Right ventricle myocardium superior (tissue), 1 donor: ENCODE data around the gene FRMPD2. TPM values are rescaled to one million over a fixed set of nuclear protein-coding genes. Genes with fewer than 3 reads are reported as not detected.
A peak's percentile ranks its signal among the peaks of the same experiment; 100 is the strongest.
"Not testable (repeated sequence)": the region's sequence is repeated elsewhere in the genome, so short reads cannot be mapped to it uniquely, and the experiment has no call there.

Experiments
- ATAC-seq: fragments of 200-7000 bp; cut with Tn5 transposase; one replicate; pipeline ENCODE4 v1.9.1; 2020; ENCODE audit warnings: mild to moderate bottlenecking; ENCODE audit not compliant: poor library complexity
- DNase-seq: peaks from one replicate; pipeline ENCODE4 v3.0.0-alpha.2; 2020
- intact Hi-C: fragments of 100-400 bp; cut with DNase I; formaldehyde crosslinking; loops from one replicate; pipeline ENCODE4 v1.11.2; 2022
- total RNA-seq: library from RNA; stranded (reverse); fragmentation: NEBNext Ultra II Directional; extraction: Animal tissue kit (Norgen Biotek cat#: 25700); gene quantifications from one replicate; pipeline ENCODE4 v1.2.1, GENCODE V29; 2021
- donor health status: DM: no; HTN: yes; CAD: no; lungs with severe emphysema.

FRMPD2 gene
- total RNA-seq, 1 donor from 2014 or later: 0.11 TPM

DNA sequence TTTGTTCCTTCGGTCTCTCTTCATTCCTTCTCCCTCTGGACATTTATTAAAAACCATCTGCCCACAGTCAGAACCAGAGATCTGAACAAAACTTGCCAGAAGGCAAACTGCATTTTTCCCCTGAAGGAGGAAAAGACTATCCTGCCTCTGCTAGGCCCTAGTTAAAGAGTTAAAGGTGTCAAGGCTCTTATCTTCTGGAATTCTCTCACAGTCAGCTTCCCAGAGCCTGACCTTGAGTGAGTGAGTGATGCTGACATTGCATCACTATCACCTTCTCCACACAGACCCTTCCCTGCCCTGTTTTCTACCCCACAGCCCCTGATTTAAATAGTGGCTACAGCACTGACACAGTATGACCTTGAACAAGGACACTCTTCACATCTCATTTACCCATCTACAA, 16.4 kb downstream of the FRMPD2 start:
- intact Hi-C loops: no loop called here
- ATAC-seq: no peak
- no peak for DNase-seq

DNA sequence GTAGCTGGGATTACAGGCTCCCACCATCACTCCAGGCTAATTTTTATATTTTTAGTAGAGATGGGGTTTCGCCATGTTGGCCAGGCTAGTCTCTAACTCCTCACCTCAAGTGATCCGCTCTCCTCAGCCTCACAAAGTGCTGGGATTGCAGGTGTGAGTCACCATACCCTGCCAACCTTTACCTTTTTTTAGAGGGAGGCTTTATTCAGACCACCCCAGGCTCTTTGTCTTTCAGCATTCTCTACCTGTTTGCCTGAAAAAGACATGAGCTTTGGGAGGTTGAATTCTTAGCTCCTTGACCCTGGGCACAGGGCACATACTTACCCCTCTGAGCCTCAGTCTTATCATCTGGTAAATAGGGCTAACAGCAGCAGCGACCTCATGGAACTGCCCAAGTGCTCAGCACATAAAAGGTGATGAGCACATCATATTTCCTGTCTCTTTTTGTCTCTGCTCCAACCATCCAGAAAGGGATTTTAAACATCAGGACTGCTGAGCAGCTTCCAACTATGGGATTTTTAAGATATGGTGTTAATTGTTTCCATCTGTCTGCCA, 17.0 kb downstream of the FRMPD2 start:
- intact Hi-C loops: no loop called here
- DNase-seq (no peak), ATAC-seq (no peak)

DNA sequence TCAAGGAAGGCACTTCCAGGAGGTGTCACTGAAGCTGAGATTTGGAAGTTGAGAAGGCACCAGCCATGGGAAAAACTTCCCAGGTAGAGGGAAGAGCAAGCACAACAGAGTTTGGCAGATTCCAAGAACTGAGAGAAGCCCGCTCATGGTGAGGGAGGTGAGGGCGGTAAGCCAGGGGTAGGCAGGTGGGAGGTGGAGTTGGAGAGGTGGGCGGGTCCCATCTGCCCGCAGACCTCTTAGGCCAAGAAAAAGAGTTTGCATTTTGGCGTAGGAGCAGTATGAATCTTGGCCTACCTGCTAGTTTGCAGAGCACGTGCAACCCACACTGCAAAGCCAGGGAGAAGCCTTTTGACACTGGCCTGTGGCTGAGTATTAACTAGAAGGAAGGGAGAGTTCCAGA, 18.8 kb downstream of the FRMPD2 start:
- ATAC-seq (no peak), DNase-seq (no peak)
- intact Hi-C loops: no loop called here

DNA sequence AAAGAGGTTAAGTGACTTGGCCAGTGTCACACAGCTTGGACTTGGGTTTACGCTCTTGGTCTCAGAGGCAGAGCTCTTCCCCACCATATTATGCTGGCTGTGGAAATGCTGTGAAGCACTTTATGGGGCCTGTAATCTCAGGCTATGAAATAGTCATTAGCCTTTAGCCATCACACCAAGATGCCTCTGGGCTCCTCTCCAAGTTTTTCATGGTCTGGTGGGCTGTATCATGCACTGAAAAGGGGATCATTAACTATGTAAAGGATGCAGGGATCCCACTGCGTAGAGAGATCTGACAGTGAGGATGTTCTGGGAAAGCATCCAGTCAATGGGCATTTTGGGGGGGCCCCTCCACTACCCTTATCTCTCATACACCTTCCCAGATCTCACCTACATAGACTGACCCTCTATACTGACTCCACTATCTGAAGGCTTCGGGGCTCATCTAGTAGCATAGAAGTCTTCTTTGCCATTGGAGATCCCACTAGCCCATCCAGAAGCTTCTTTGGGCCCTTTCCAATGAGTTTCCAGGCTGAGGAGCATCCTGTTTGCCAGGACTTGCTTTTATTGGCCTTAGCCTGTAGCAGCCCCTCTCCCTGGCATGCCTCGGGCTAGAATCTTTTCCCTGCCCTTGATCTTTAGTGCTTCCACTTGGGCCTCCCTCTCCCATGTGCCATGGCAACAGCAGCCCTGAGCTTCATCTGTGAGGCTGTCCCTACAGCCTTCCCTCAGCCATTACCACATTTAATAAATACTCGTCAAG, 19.6 kb downstream of the FRMPD2 start:
- intact Hi-C loops: no loop called here
- DNase-seq: no peak
- no peak for ATAC-seq

DNA sequence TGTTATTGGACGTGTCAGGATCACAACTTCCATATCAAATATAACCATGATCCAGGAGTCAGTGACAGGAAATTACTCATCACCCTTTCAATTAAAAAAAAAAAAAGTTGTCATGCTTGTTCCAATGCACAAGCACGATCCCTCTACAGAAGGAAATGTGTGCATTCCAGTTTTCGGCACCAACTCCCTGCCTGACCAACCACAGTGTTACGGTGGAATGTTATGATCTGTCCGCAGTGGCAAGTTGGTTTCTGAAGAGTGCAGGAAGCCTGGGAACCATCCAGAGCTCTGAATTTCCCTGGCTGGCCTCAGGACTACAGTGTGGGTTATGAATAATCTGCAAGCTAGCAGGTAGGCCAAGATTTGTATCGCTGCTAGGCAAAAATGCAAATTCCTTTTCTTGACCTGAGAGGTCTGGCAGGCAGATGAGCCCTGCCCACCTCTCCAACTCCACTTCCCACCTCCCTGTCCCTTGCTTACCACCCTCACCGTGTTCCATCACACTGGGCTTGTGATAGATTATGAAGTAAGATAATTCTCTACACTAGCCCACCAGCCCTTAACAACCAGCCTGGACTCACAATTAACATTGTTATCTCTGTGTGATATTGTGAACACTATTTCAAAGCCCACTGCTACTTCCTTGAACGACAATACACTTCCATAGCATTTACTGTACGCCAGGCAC, 20.4 kb downstream of the FRMPD2 start:
- DNase-seq (no peak), ATAC-seq (peak; percentile 73)
- intact Hi-C loops: no loop called here

GRCh38 chr10:48252354-48252650, 22.2 kb downstream of the FRMPD2 start:
- no peak for ATAC-seq
- DNase-seq: no peak
- intact Hi-C loops: no loop called here

DNA sequence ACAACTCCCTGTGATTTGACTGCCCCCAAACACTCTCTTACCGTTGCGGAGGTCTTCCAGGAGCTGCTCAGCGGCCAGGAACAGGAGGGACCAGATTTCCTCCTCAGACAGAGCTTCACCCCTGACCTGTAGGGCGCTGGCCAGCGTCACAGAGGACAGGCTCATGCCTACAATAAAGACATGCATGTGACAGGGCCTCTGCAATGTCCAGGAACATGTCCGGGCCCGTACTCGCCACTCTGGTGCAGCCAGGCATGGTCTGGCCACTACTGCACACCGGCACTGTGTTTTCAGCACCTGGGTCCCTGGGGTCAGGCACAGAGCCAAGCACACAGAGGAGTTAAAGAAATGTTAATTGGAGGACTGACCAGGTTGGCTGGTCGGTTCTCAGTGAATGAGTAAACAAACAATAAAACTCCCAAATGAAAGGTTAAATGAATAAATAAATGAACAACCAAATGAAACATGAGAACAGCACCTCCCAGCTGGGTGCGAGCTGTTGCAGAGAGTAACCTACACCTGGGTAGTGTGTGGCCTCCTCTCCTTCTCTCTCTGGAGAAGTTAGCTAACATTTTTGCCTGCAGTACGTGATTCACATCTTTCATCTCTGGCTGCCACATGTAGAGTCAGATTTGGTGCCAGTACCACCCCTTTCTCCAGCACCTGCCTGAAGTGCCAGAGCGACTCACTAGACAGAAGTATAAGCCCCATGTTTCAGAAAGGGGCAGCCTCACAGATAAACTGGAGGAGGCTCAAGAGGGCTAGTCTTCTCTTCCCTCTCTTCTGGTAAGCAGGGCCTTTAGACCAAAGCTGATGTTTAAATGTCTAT, 22.8 kb downstream of the FRMPD2 start:
- DNase-seq (no peak), ATAC-seq (peak; percentile 14)
- intact Hi-C loops: no loop called here

DNA sequence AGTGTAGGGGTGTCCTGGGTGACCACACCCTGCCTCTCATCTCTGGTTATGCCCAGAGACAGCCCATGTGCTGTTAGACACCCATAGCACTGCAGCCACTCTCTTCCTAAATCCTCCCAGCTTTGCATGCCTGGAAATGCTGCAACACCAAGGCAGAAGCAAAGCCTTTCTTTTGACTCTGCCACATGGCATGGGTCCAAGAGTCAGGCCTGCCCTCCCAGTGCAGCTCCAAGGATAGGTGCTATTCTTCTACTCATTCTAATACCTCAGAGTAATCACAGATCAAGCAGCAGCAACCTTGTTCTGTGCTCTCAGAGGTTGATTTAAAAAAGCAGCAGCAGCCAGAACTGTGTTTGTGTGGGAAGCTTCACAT, 23.4 kb downstream of the FRMPD2 start:
- ATAC-seq: peak; percentile 45
- no peak for DNase-seq
- intact Hi-C loops: no loop called here

DNA sequence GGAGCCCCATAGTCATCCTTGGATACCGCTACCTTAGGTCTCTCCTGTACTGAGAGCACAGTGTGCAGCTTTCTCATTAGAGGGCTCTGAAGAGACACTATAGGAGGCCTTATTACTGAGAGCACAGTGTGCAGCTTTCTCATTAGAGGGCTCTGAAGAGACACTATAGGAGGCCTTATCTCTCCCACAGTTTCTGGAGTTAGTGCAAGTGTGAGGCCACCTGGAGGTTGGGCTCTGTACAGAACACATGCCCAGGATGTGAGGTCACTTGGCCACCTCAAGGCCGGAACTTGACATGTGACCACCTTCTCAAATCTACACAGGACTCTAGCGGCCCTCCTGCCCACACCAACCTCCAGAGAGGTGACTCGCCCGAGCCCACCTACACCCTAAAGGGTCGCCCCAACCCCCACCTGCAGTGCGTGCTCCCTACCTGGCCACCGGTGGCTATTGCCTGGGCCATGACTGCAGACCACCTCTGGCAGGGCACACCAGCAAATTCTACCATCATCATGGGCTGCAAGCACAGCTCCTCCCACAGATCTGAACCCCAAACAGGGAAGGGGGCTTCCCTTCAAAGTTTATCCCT, 24.6 kb downstream of the FRMPD2 start:
- intact Hi-C loops: no loop called here
- ATAC-seq: no peak
- no peak for DNase-seq

DNA sequence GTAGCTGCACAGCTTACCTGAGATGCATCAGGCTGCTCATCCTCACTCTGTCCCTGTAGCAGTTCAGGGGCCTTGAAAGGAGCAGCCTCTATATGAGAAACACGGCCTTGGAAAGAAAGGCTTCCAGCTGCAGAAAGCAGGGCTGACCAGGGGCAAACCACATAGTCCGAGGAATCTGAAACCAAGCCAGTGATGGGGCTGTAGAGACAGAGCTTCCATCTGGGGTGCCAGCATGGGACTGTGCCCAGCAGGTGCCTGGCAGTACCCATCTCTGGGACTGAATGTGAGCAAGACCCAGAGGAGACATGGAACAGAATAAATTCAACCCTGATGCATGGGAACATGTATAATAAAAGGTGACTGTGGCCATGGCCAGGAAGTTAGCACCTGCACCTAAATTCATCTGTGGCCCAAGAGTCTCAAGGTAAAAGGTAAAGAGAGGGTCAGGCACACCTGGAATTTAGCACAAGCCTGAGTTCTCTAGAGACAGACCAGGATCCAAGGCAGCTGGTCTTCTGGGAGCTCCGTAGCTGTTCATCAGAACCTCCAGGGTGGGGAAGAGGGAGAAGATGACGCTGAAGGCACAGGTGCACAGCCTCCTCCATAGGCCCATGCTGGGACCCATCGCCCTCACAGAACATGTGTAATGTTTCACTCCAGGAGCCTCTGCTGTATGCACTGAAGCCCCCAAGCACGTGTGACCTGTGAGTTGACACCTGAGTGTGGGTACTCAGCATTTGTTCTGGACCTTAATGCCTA, 25.3 kb downstream of the FRMPD2 start:
- DNase-seq: no peak
- intact Hi-C loops: no loop called here
- no peak for ATAC-seq

- ATAC-seq (peak; percentile 68), DNase-seq (no peak)
- intact Hi-C loops: no loop called here
Measured at GRCh38 chr10:48248462-48248861, 26.0 kb downstream of the FRMPD2 start.

GRCh38 chr10:48247680-48248079, 26.8 kb downstream of the FRMPD2 start:
- peak; percentile 7 for ATAC-seq

DNA sequence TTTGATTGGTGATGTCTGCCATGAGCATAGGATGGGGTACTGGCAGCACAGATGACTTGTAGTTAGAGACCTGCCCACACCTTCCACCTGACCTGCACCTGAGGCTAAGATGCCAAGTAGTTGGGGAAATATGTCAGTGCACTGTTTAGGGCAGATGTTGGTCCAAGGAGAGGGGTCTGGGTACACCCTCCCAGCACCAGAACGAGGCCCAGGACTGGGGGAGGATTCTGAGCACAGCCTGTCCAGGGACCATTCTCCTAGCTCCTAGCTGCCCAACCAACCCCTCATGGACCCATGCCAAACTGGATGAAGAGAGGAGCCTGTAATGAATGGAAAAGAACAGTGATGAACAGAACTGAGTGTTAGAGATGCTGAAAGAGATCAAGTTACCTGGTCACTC, 28.0 kb downstream of the FRMPD2 start:
- intact Hi-C loops: no loop called here
- DNase-seq: no peak
- ATAC-seq: no peak

More at GRCh38 chr10:48247680-48248079, 26.8 kb downstream of the FRMPD2 start:
- intact Hi-C loops: no loop called here
- DNase-seq: no peak

DNA sequence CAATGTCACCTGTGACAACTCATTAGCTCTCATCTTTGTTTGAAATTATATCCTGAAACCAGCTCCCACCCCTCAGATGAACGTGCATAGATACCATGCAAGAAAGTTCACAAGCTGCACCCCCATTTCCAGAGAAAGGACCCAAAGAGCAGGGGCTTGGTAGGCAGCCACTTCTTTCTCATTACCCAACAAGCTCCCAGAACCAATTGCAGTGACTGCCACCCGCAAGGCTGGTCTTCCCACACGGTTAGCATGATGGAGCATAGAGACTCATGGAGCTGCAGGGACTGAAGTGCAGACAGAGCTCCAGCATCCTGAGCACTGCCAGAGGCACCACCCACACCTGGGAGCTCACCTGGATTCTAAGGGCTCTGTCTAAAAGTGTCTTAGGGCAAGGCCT, 28.5 kb downstream of the FRMPD2 start:
- ATAC-seq: no peak
- DNase-seq: no peak
- intact Hi-C loops: no loop called here

- ATAC-seq, intact Hi-C loops: not testable (repeated sequence)
Measured at GRCh38 chr10:48243921-48244320, 30.6 kb downstream of the FRMPD2 start.

GRCh38 chr10:48243487-48243886, 31.0 kb downstream of the FRMPD2 start:
- no peak for DNase-seq
- intact Hi-C loops: no loop called here

More at GRCh38 chr10:48243921-48244320, 30.6 kb downstream of the FRMPD2 start:
- DNase-seq: not testable (repeated sequence)

DNA sequence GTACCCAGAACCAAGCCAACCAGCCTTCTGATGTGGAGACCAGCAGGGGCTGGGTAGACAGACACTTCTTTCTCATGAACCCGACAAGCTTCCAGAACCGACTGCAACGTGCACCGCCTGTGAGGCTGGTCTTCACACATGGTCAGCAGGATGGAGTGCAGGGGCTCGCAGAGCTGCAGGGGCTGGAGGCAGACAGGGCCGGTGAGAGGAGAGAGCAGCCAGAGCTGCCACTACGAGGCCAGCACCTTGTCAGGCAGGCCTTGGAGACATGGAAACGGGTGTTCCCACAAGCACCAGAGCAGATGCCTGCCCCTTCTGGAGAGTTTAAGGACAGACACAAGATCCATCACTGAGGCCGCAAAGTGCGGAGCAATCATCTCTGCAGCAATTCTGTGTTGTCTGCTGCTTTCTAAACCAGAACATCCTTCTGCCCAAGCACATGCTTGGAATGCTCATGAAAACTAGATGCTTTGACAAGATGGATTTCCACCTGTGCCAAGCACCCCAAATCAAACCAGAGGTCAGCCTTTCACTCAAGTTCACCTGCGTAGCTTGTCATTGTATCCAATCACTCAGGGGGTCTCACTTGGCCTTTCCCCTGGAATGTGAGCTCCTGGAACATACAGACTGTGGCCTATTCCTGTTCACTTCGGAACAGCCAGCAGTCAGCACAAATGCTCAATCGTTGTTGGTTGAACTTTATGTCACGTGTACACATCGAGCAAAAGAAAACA, 32.2 kb downstream of the FRMPD2 start:
- ATAC-seq: no peak
- no peak for DNase-seq
- intact Hi-C loops: no loop called here

More at GRCh38 chr10:48243487-48243886, 31.0 kb downstream of the FRMPD2 start:
- no peak for ATAC-seq

DNA sequence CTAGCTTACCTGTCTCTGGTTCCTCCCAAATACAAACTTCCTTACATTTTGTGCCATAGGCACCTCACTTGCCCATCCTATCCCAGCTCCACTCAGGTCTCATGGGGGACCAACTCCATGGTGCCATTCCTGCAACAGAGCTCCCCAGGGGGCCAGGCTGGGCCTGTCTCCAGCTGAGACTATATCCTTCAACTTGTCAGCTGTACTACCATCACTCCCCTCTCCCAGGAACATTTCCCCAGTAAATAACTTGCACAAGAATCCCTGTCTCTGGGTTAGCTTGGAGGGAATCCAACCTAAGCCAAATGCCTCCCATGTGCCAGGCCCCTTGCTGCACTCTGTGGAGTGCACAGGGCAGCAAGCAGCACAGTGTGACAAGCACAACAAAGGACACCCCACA, 33.2 kb downstream of the FRMPD2 start:
- DNase-seq (no peak), ATAC-seq (no peak)
- intact Hi-C loops: no loop called here
